IMR-90 (cell line): Measurements from ENCODE around the gene RNF32. TPM values are rescaled to one million over a fixed set of nuclear protein-coding genes. Genes with fewer than 3 reads are reported as not detected.

Experiments used
- ATAC-seq: fragments of 200-7000 bp; cut with Tn5 transposase; 2 replicates; pipeline ENCODE4 v1.9.1; 2020; ENCODE audit warnings: low read depth, mild to moderate bottlenecking, moderate library complexity
- BruUV-seq: library from RNA; stranded (reverse); fragments of 400-500 nt; replicated peaks from 2 replicates; lab custom pipeline; 2021; lab: Mats Ljungman, UMichigan
- CTCF ChIA-PET: fragments of 300-600 bp; formaldehyde crosslinking; extraction: SDS; loops from one replicate; lab custom pipeline; 2021; ENCODE audit warnings: antibody characterized with exemption; lab: Yijun Ruan, JAX
- POLR2A ChIA-PET: fragments of 300-600 bp; sonication (Branson Sonifier 250); formaldehyde crosslinking; loops from one replicate; lab custom pipeline; 2022; ENCODE audit warnings: antibody characterized with exemption; ENCODE audit not compliant: unreplicated experiment; lab: Charles Lee
- DNase-seq: peaks from one replicate; pipeline ENCODE4 v3.0.0; 2013
- H2AFZ ChIP-seq: replicated peaks from 2 replicates; pipeline ENCODE3; 2013; ENCODE audit warnings: low read length, mild to moderate bottlenecking; ENCODE audit not compliant: poor library complexity
- H2AK5ac ChIP-seq: 2 replicates; pipeline ENCODE4 v1.6.1; 2013; ENCODE audit warnings: low read depth, low read length, inconsistent platforms
- H2AK9ac ChIP-seq: replicated peaks from 2 replicates; pipeline ENCODE3; 2013; ENCODE audit warnings: mild to moderate bottlenecking, low read depth, low read length, moderate library complexity; ENCODE audit not compliant: poor library complexity
- H2BK120ac ChIP-seq: 2 replicates; pipeline ENCODE4 v1.6.1; 2013; ENCODE audit warnings: low read depth, low read length, inconsistent platforms
- H2BK15ac ChIP-seq: 3 replicates; pipeline ENCODE4 v1.6.1; 2013; ENCODE audit warnings: low read depth, low read length, inconsistent platforms
- H2BK20ac ChIP-seq: 2 replicates; pipeline ENCODE4 v1.6.1; 2013; ENCODE audit warnings: low read depth, mild to moderate bottlenecking, inconsistent platforms, low read length, moderate library complexity
- H2BK5ac ChIP-seq: 2 replicates; pipeline ENCODE4 v1.6.1; 2013; ENCODE audit warnings: mild to moderate bottlenecking, low read depth, low read length, inconsistent platforms; ENCODE audit not compliant: poor library complexity, severe bottlenecking
- H3K14ac ChIP-seq: replicated peaks from 2 replicates; pipeline ENCODE4 v1.6.1; 2013; ENCODE audit warnings: low read depth, low read length, inconsistent platforms
- H3K18ac ChIP-seq: 2 replicates; pipeline ENCODE4 v1.6.1; 2013; ENCODE audit warnings: low read depth, low read length, control low read depth
- H3K23ac ChIP-seq: 2 replicates; pipeline ENCODE4 v1.6.1; 2013; ENCODE audit warnings: low read depth, low read length, inconsistent platforms
- H3K27ac ChIP-seq: 2 replicates; pipeline ENCODE4 v1.5.1; 2013; ENCODE audit warnings: mild to moderate bottlenecking, control low read depth, low read length; ENCODE audit not compliant: insufficient read depth
- H3K27me3 ChIP-seq: 2 replicates; pipeline ENCODE4 v1.6.1; 2013; ENCODE audit warnings: low read length; ENCODE audit not compliant: control insufficient read depth, insufficient read depth
- H3K36me3 ChIP-seq: 2 replicates; pipeline ENCODE4 v1.6.1; 2013; ENCODE audit warnings: low read length, mixed read lengths; ENCODE audit not compliant: control insufficient read depth, insufficient read depth
- H3K4ac ChIP-seq: 2 replicates; pipeline ENCODE4 v1.6.1; 2013; ENCODE audit warnings: low read depth, low read length, inconsistent platforms
- H3K4me1 ChIP-seq: 2 replicates; pipeline ENCODE4 v1.6.1; 2013; ENCODE audit warnings: low read length, mixed read lengths; ENCODE audit not compliant: control insufficient read depth, insufficient read depth
- H3K4me2 ChIP-seq: 2 replicates; pipeline ENCODE4 v1.6.1; 2013; ENCODE audit warnings: low read depth, mild to moderate bottlenecking, control low read depth, low read length, moderate library complexity
- H3K4me3 ChIP-seq: 2 replicates; pipeline ENCODE4 v1.5.1; 2013; ENCODE audit warnings: low read depth, mild to moderate bottlenecking, control low read depth, low read length, moderate library complexity; ENCODE audit not compliant: insufficient read depth
- H3K56ac ChIP-seq: 2 replicates; pipeline ENCODE4 v1.6.1; 2013; ENCODE audit warnings: low read length, inconsistent platforms; ENCODE audit not compliant: insufficient read depth; ENCODE audit errors: extremely low read depth
- H3K79me1 ChIP-seq, 2 experiments: 2 replicates each; pipeline ENCODE4 v1.6.1; 2013; ENCODE audit warnings: low read length in 2 of 2, inconsistent platforms in 1 of 2, low read depth in 1 of 2
- H3K9ac ChIP-seq: 2 replicates; pipeline ENCODE4 v1.6.1; 2013; ENCODE audit warnings: low read depth, low read length, control low read depth
- H3K9me1 ChIP-seq: 2 replicates; pipeline ENCODE4 v1.6.1; 2013; ENCODE audit warnings: low read length, inconsistent platforms; ENCODE audit not compliant: insufficient read depth
- H3K9me3 ChIP-seq: 2 replicates; pipeline ENCODE4 v1.6.1; 2013; ENCODE audit warnings: low read length; ENCODE audit not compliant: control insufficient read depth, insufficient read depth
- H4K20me1 ChIP-seq: 2 replicates; pipeline ENCODE4 v1.6.1; 2013; ENCODE audit warnings: low read length, inconsistent platforms; ENCODE audit not compliant: insufficient read depth
- H4K5ac ChIP-seq: 2 replicates; pipeline ENCODE4 v1.6.1; 2013; ENCODE audit warnings: mild to moderate bottlenecking, low read depth, low read length, control low read depth
- H4K8ac ChIP-seq, 2 experiments: 2 replicates each; pipeline ENCODE4 v1.6.1; 2013; ENCODE audit warnings: low read depth in 2 of 2, low read length in 2 of 2, control low read depth in 1 of 2, inconsistent platforms in 1 of 2
- H4K91ac ChIP-seq: 2 replicates; pipeline ENCODE4 v1.6.1; 2013; ENCODE audit warnings: low read depth, low read length, inconsistent platforms; ENCODE audit not compliant: insufficient read depth
- BHLHE40 ChIP-seq: fragments of 150-350 bp; IDR thresholded peaks from 2 replicates; pipeline ENCODE4 v1.6.1; 2016; ENCODE audit warnings: mild to moderate bottlenecking, low read depth, low read length
- CEBPB ChIP-seq: IDR thresholded peaks from 2 replicates; pipeline ENCODE4 v1.6.1; 2012; ENCODE audit warnings: low read depth, low read length, improper control_type of control experiment
- CHD1 ChIP-seq: IDR thresholded peaks from 2 replicates; pipeline ENCODE4 v1.6.1; 2012; ENCODE audit warnings: low read depth, low read length, improper control_type of control experiment
- ELK1 ChIP-seq: fragments of 150-350 bp; IDR thresholded peaks from 2 replicates; pipeline ENCODE4 v1.6.1; 2016; ENCODE audit warnings: low read depth, mild to moderate bottlenecking, low read length, moderate library complexity, borderline replicate concordance
- FOS ChIP-seq: fragments of 150-350 bp; IDR thresholded peaks from 2 replicates; pipeline ENCODE4 v1.6.1; 2016; ENCODE audit warnings: low read depth, low read length
- MAFK ChIP-seq: IDR thresholded peaks from 2 replicates; pipeline ENCODE4 v1.6.1; 2012; ENCODE audit warnings: low read depth, low read length, improper control_type of control experiment
- MAZ ChIP-seq: IDR thresholded peaks from 2 replicates; pipeline ENCODE4 v1.6.1; 2012; ENCODE audit warnings: low read depth, mild to moderate bottlenecking, low read length, improper control_type of control experiment, moderate library complexity, borderline replicate concordance
- MXI1 ChIP-seq: IDR thresholded peaks from 2 replicates; pipeline ENCODE4 v1.6.1; 2012; ENCODE audit warnings: low read depth, mild to moderate bottlenecking, low read length, moderate library complexity, borderline replicate concordance
- NFE2L2 ChIP-seq: fragments of 150-350 bp; IDR thresholded peaks from 2 replicates; pipeline ENCODE4 v1.6.1; 2016; ENCODE audit warnings: low read depth, mild to moderate bottlenecking, low read length
- POLR2A ChIP-seq: IDR thresholded peaks from 2 replicates; pipeline ENCODE4 v1.6.1; 2012; ENCODE audit warnings: mild to moderate bottlenecking, low read depth, low read length
- RAD21 ChIP-seq: IDR thresholded peaks from 2 replicates; pipeline ENCODE4 v1.6.1; 2012; ENCODE audit warnings: low read length, improper control_type of control experiment
- RCOR1 ChIP-seq: IDR thresholded peaks from 2 replicates; pipeline ENCODE4 v1.6.1; 2012; ENCODE audit warnings: mild to moderate bottlenecking, low read length, improper control_type of control experiment; ENCODE audit not compliant: insufficient replicate concordance
- RFX5 ChIP-seq: IDR thresholded peaks from 2 replicates; pipeline ENCODE4 v1.8.0; 2012; ENCODE audit warnings: low read depth, mild to moderate bottlenecking, low read length, moderate library complexity
- SMC3 ChIP-seq: fragments of 150-350 bp; IDR thresholded peaks from 2 replicates; pipeline ENCODE4 v1.6.1; 2016; ENCODE audit warnings: low read depth, mild to moderate bottlenecking, antibody characterized with exemption, low read length, moderate library complexity
- USF2 ChIP-seq: fragments of 150-350 bp; IDR thresholded peaks from 2 replicates; pipeline ENCODE4 v1.6.1; 2017; ENCODE audit warnings: mild to moderate bottlenecking, antibody characterized with exemption, low read length, low read depth
- WGBS, 2 experiments: methylation state at CpG; one replicate each; pipeline versions ENCODE4 v1.1.5 to v1.1.7; 2013; ENCODE audit warnings: missing lambda C conversion rate in 2 of 2; ENCODE audit not compliant: insufficient read length in 1 of 2; ENCODE audit errors: extremely low coverage in 2 of 2; 5-methylcytosine and 5-hydroxymethylcytosine counted together
- dilution Hi-C: fragments of 300-500 bp; cut with HindIII; formaldehyde crosslinking; loops from one replicate; pipeline ENCODE4 v1.14.3; 2018; ENCODE audit warnings: low sequenced_read_pairs; ENCODE audit not compliant: unreplicated experiment
- in situ Hi-C: fragments of 300-500 bp; cut with MboI; formaldehyde crosslinking; loops from 3 replicates; pipeline ENCODE4 v1.14.3; 2019; ENCODE audit warnings: low sequenced_read_pairs, inconsistent platforms, mixed read lengths
- intact Hi-C: fragments of 100-400 bp; cut with micrococcal nuclease; formaldehyde crosslinking; loops from 2 replicates; pipeline ENCODE4 v1.10.0; 2022
- polyA plus RNA-seq, 3 experiments: library from polyadenylated mRNA; depleted of rRNA; stranded (reverse); fragments of >200 nt; gene quantifications; 2 replicates each; pipeline ENCODE4 v1.2.3, GENCODE V29; 2012; ENCODE audit warnings: low replicate concordance in 1 of 3
- total RNA-seq: library from RNA; depleted of rRNA; stranded (reverse); fragments of >200 nt; gene quantifications from 2 replicates; pipeline ENCODE4 v1.2.3, GENCODE V29; 2012
- TF ChIP-seq, protein P1 (sequence below): conservative IDR thresholded peaks from 2 replicates; pipeline ENCODE4 v1.5.1; 2012; ENCODE audit warnings: mild to moderate bottlenecking, low read depth, low read length, improper control_type of control experiment

Gene RNF32
- total and polyA plus RNA-seq, 2 of the 4 experiments (the other 2 are of a cell fraction): 0.36 to 0.63 TPM

GRCh38 chr7:156603629-156604028 lies 36.9 kb upstream of the RNF32 start:
- no peak overlapping the region for H3K4me3 ChIP-seq
- H3K56ac ChIP-seq: no peak overlapping the region
- in situ Hi-C loops (no loop called here), dilution Hi-C loops (no loop called here), intact Hi-C loops (no loop called here)
- H3K4me1 ChIP-seq: no peaks in the 10 kb centered on the region
- H3K36me3 ChIP-seq: no peaks in the 10 kb centered on the region
- H4K91ac ChIP-seq: no peak overlapping the region
- H3K27ac ChIP-seq: no peak overlapping the region
- no peak overlapping the region for H2BK20ac ChIP-seq
- H3K23ac ChIP-seq: no peak overlapping the region
- H2BK120ac ChIP-seq: no peak overlapping the region
- DNase-seq (no peak), ATAC-seq (no peak)
- no peaks in the 10 kb centered on the region for H3K9me3 ChIP-seq
- H3K14ac ChIP-seq: no peak overlapping the region
- H3K4me2 ChIP-seq: no peak overlapping the region
- no CpG with 5 or more reads among the region's 7 CpGs for WGBS, 2 experiments
- H3K79me1 ChIP-seq: no peaks in the 10 kb centered on the region
- no peak overlapping the region for H4K8ac ChIP-seq
- H3K9ac ChIP-seq: no peak overlapping the region
- no peak overlapping the region for H2AK5ac ChIP-seq
- no peak overlapping the region for H4K5ac ChIP-seq
- no peaks in the 10 kb centered on the region for H3K27me3 ChIP-seq
- H3K18ac ChIP-seq: no peak overlapping the region
- no peak overlapping the region for H2AK9ac ChIP-seq
- CTCF ChIA-PET: interaction anchor here (1.4 kb wide), 1 partner anchor 24 kb away, joined by 4 read pairs; no protein-coding TSS in a partner anchor
- no peak overlapping the region for H3K4ac ChIP-seq
- H3K9me1 ChIP-seq: no peaks in the 10 kb centered on the region
- no peak overlapping the region for H2BK5ac ChIP-seq
- no TSS peak for BruUV-seq
- no peak overlapping the region for H2AFZ ChIP-seq
- H2BK15ac ChIP-seq: no peak overlapping the region
- no peaks in the 10 kb centered on the region for H4K20me1 ChIP-seq
- TF ChIP-seq MAZ: no peak
- no peak for TF ChIP-seq MXI1
- TF ChIP-seq CHD1: no peak
- TF ChIP-seq RFX5: no peak
- TF ChIP-seq USF2: no peak
- no peak for TF ChIP-seq BHLHE40
- TF ChIP-seq, protein P1, sequence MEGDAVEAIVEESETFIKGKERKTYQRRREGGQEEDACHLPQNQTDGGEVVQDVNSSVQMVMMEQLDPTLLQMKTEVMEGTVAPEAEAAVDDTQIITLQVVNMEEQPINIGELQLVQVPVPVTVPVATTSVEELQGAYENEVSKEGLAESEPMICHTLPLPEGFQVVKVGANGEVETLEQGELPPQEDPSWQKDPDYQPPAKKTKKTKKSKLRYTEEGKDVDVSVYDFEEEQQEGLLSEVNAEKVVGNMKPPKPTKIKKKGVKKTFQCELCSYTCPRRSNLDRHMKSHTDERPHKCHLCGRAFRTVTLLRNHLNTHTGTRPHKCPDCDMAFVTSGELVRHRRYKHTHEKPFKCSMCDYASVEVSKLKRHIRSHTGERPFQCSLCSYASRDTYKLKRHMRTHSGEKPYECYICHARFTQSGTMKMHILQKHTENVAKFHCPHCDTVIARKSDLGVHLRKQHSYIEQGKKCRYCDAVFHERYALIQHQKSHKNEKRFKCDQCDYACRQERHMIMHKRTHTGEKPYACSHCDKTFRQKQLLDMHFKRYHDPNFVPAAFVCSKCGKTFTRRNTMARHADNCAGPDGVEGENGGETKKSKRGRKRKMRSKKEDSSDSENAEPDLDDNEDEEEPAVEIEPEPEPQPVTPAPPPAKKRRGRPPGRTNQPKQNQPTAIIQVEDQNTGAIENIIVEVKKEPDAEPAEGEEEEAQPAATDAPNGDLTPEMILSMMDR: no peak
- no peak for TF ChIP-seq NFE2L2
- TF ChIP-seq ELK1: no peak
- no peak for TF ChIP-seq RCOR1
- TF ChIP-seq FOS: no peak
- no peak for TF ChIP-seq POLR2A
- no peak for TF ChIP-seq RAD21
- TF ChIP-seq SMC3: no peak
- no peak for TF ChIP-seq CEBPB
- no peak for TF ChIP-seq MAFK
- POLR2A ChIA-PET: no interaction called here
